Neural cell (in vitro differentiated cells): ENCODE data around the gene CRISP3.

Experiments
- CTCF ChIP-seq: fragments of 450-650 bp; IDR thresholded peaks from 2 replicates; pipeline ENCODE4 v1.5.1; 2014; ENCODE audit warnings: antibody characterized with exemption, mild to moderate bottlenecking, moderate library complexity; ENCODE audit not compliant: poor library complexity, severe bottlenecking
- EP300 ChIP-seq: fragments of 450-650 bp; conservative IDR thresholded peaks from 2 replicates; pipeline ENCODE4 v1.6.1; 2014; ENCODE audit warnings: antibody characterized with exemption, mild to moderate bottlenecking, moderate library complexity; ENCODE audit not compliant: poor library complexity, severe bottlenecking
- EZH2 ChIP-seq: fragments of 200-600, 300-800 bp; shearing (Covaris generic), sonication (generic); IDR thresholded peaks from 2 replicates; pipeline ENCODE4 v1.6.1; 2014; ENCODE audit warnings: antibody characterized with exemption, low read length, borderline replicate concordance, mild to moderate bottlenecking; ENCODE audit not compliant: insufficient read depth, poor library complexity, severe bottlenecking
- MXI1 ChIP-seq: fragments of 450-650 bp; conservative IDR thresholded peaks from 2 replicates; pipeline ENCODE4 v1.6.1; 2014; ENCODE audit warnings: antibody characterized with exemption, mild to moderate bottlenecking; ENCODE audit not compliant: poor library complexity, severe bottlenecking
- POLR2AphosphoS5 ChIP-seq: IDR thresholded peaks from 2 replicates; pipeline ENCODE4 v1.6.1; 2012
- SMC3 ChIP-seq: fragments of 450-650 bp; conservative IDR thresholded peaks from 2 replicates; pipeline ENCODE4 v1.6.1; 2014; ENCODE audit warnings: antibody characterized with exemption, mild to moderate bottlenecking, moderate library complexity; ENCODE audit not compliant: poor library complexity
- TAF1 ChIP-seq: IDR thresholded peaks from 2 replicates; pipeline ENCODE4 v1.6.1; 2012; ENCODE audit warnings: low read depth
- TF ChIP-seq, protein P1 (sequence below): IDR thresholded peaks from 2 replicates; pipeline ENCODE4 v1.6.1; 2012; ENCODE audit warnings: borderline replicate concordance

DNA sequence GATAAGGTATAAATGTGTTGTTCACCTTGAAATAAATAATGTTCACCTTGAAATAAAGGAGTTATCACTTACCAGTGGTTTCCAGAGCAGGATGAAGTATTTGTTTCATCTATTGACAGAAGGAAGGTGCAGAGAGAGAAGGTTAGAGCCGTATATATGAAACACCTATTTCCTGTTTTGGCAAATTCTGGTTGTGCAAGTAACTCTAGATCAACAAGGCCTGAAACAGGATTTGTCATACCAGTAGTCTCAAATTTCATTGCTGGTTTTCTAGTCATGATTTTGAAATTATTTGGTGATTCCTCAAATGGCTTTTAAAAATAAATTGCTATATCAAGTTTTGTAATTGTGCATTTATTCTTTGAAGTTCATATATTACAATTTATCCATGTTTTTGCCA, at the start of gene CRISP3:
- TF ChIP-seq CTCF (no peak), EZH2 (no peak), TAF1 (no peak), EP300 (no peak), POLR2AphosphoS5 (no peak), MXI1 (no peak), SMC3 (no peak)
- TF ChIP-seq, protein P1, sequence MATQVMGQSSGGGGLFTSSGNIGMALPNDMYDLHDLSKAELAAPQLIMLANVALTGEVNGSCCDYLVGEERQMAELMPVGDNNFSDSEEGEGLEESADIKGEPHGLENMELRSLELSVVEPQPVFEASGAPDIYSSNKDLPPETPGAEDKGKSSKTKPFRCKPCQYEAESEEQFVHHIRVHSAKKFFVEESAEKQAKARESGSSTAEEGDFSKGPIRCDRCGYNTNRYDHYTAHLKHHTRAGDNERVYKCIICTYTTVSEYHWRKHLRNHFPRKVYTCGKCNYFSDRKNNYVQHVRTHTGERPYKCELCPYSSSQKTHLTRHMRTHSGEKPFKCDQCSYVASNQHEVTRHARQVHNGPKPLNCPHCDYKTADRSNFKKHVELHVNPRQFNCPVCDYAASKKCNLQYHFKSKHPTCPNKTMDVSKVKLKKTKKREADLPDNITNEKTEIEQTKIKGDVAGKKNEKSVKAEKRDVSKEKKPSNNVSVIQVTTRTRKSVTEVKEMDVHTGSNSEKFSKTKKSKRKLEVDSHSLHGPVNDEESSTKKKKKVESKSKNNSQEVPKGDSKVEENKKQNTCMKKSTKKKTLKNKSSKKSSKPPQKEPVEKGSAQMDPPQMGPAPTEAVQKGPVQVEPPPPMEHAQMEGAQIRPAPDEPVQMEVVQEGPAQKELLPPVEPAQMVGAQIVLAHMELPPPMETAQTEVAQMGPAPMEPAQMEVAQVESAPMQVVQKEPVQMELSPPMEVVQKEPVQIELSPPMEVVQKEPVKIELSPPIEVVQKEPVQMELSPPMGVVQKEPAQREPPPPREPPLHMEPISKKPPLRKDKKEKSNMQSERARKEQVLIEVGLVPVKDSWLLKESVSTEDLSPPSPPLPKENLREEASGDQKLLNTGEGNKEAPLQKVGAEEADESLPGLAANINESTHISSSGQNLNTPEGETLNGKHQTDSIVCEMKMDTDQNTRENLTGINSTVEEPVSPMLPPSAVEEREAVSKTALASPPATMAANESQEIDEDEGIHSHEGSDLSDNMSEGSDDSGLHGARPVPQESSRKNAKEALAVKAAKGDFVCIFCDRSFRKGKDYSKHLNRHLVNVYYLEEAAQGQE = no peak
